Hepatocyte (in vitro differentiated cells): ENCODE results near the gene TMCO4. TPM values are rescaled to one million over a fixed set of nuclear protein-coding genes. Genes with fewer than 3 reads are reported as not detected.

ENCODE experiments used
- DNase-seq: peaks from one replicate; pipeline ENCODE4 v3.0.0-alpha.2; 2016; ENCODE audit warnings: low spot score
- H2AFZ ChIP-seq: fragments of 200-600 bp; sonication (generic); 2 replicates; pipeline ENCODE4 v1.6.0; 2016; ENCODE audit warnings: antibody characterized with exemption, mild to moderate bottlenecking
- H3K27ac ChIP-seq: fragments of 200-600 bp; sonication (generic); 2 replicates; pipeline ENCODE4 v1.5.1; 2016; ENCODE audit warnings: mild to moderate bottlenecking
- H3K27me3 ChIP-seq: fragments of 200-600 bp; sonication (generic); 2 replicates; pipeline ENCODE4 v1.6.1; 2016
- H3K36me3 ChIP-seq: fragments of 200-600 bp; sonication (generic); replicated peaks from 2 replicates; pipeline ENCODE4 v1.5.1; 2016; ENCODE audit warnings: low read depth; ENCODE audit not compliant: insufficient read depth
- H3K4me1 ChIP-seq: fragments of 200-600 bp; sonication (generic); 2 replicates; pipeline ENCODE4 v1.5.1; 2016; ENCODE audit warnings: mild to moderate bottlenecking, moderate library complexity; ENCODE audit not compliant: insufficient read depth
- H3K4me2 ChIP-seq: fragments of 200-600 bp; sonication (generic); 2 replicates; pipeline ENCODE4 v1.6.0; 2016
- H3K4me3 ChIP-seq: fragments of 200-600 bp; sonication (generic); 2 replicates; pipeline ENCODE4 v1.5.1; 2016; ENCODE audit warnings: mild to moderate bottlenecking
- H3K79me2 ChIP-seq: fragments of 200-600 bp; sonication (generic); 2 replicates; pipeline ENCODE4 v1.6.0; 2017; ENCODE audit warnings: mild to moderate bottlenecking
- H3K9me2 ChIP-seq: fragments of 200-600 bp; sonication (generic); replicated peaks from 2 replicates; pipeline ENCODE4 v1.6.0; 2017; ENCODE audit warnings: mild to moderate bottlenecking; ENCODE audit not compliant: insufficient read depth
- H3K9me3 ChIP-seq: fragments of 200-600 bp; sonication (generic); 2 replicates; pipeline ENCODE4 v1.5.1; 2016; ENCODE audit warnings: low read depth, mild to moderate bottlenecking
- H4K20me1 ChIP-seq: fragments of 200-600 bp; sonication (generic); 2 replicates; pipeline ENCODE4 v1.6.0; 2016; ENCODE audit warnings: mild to moderate bottlenecking; ENCODE audit not compliant: insufficient read depth, poor library complexity, severe bottlenecking
- EZH2 ChIP-seq: fragments of 200-600 bp; sonication (generic); IDR thresholded peaks from 2 replicates; pipeline ENCODE4 v1.6.1; 2016; ENCODE audit warnings: antibody characterized with exemption, mild to moderate bottlenecking, borderline replicate concordance
- EZH2phosphoT487 ChIP-seq: fragments of 200-600 bp; sonication (generic); IDR thresholded peaks from one replicate; pipeline ENCODE4 v1.6.1; 2018; ENCODE audit warnings: antibody characterized with exemption, mild to moderate bottlenecking, low read depth, moderate library complexity; ENCODE audit not compliant: unreplicated experiment, severe bottlenecking
- WGBS: methylation state at CpG from one replicate; pipeline ENCODE4 v1.1.6; 2016; ENCODE audit warnings: low lambda C conversion rate; ENCODE audit errors: missing lambda C conversion rate; 5-methylcytosine and 5-hydroxymethylcytosine counted together
- polyA plus RNA-seq: library from polyadenylated mRNA; unstranded; fragments of >200 nt; fragmentation: Nextera tagmentation; extraction: Ambion mirVana; gene quantifications from 2 replicates; pipeline ENCODE4 v1.2.1, GENCODE V29; 2016
- total RNA-seq: library from RNA; depleted of rRNA; stranded (reverse); fragments of >200 nt; gene quantifications from 2 replicates; pipeline ENCODE4 v1.2.3, GENCODE V29; 2014
- TF ChIP-seq, protein P1 (sequence below): fragments of 200-600 bp; sonication (generic); IDR thresholded peaks from 2 replicates; pipeline ENCODE4 v1.5.1; 2016; ENCODE audit warnings: antibody characterized with exemption, mild to moderate bottlenecking; ENCODE audit not compliant: poor library complexity

Gene TMCO4
- total and polyA plus RNA-seq, 2 experiments from 2014 or later = 8.7 to 13.0 TPM

DNA sequence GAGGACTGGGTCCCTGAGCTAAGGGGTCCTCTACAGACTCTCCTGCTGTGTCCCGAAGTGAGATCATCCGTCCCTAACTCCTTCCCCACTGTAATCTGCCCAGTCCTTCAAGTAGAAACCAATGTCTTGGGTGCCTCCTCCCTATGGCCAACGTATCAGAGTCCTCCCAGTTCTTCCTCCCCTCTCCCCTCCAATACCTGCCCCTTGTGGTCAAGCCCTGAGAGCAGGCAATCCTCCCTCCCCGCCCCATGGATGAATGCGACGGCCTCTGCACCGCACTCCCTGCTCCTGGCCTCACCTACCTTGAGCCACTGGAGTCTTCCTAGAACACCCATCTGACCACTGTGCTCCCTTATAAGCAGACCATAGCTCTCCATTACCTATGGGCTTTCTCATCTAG, 103.9 kb downstream of the TMCO4 start:
- WGBS = 87% methylated on average over 7 of the region's 7 CpGs
- no peaks in the 10 kb centered on the region for H3K27me3 ChIP-seq
- H3K9me3 ChIP-seq = no peaks in the 10 kb centered on the region
- no peaks in the 10 kb centered on the region for H3K36me3 ChIP-seq
- no peaks in the 10 kb centered on the region for H3K9me2 ChIP-seq
- DNase-seq = no peak
- H3K4me2 ChIP-seq = no peak overlapping the region
- H3K79me2 ChIP-seq = no peaks in the 10 kb centered on the region
- no peaks in the 10 kb centered on the region for H4K20me1 ChIP-seq
- no peaks in the 10 kb centered on the region for H3K4me1 ChIP-seq
- H2AFZ ChIP-seq = no peak overlapping the region
- TF ChIP-seq EZH2 (no peak), EZH2phosphoT487 (no peak)
- TF ChIP-seq, protein P1, sequence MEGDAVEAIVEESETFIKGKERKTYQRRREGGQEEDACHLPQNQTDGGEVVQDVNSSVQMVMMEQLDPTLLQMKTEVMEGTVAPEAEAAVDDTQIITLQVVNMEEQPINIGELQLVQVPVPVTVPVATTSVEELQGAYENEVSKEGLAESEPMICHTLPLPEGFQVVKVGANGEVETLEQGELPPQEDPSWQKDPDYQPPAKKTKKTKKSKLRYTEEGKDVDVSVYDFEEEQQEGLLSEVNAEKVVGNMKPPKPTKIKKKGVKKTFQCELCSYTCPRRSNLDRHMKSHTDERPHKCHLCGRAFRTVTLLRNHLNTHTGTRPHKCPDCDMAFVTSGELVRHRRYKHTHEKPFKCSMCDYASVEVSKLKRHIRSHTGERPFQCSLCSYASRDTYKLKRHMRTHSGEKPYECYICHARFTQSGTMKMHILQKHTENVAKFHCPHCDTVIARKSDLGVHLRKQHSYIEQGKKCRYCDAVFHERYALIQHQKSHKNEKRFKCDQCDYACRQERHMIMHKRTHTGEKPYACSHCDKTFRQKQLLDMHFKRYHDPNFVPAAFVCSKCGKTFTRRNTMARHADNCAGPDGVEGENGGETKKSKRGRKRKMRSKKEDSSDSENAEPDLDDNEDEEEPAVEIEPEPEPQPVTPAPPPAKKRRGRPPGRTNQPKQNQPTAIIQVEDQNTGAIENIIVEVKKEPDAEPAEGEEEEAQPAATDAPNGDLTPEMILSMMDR = no peak
- no peak overlapping the region for H3K27ac ChIP-seq
- no peak overlapping the region for H3K4me3 ChIP-seq

DNA sequence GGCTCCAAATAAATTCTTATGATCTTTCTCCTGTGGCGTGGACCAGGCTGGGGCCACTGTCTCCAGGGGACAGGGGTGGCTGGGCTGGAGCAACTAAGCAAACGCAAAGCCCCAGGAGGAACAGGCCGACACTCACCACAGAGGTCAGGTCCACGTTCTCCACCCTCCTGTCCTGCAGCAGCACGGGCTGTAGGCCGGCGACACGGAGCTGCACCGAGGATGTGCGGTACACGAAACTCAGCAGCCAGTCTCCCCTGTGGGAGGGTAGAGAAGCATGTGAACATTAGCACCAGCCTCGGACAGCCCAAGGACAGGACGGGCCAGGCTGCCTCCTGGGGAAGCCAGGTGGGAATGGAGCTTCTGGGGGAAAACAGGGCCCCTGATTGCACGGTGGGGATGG, 105.4 kb downstream of the TMCO4 start:
- Histone ChIP-seq H3K4me1 (no peaks in the 10 kb centered on the region), H3K9me3 (no peaks in the 10 kb centered on the region), H3K4me2 (no peak overlapping the region), H3K79me2 (no peaks in the 10 kb centered on the region), H3K27me3 (no peaks in the 10 kb centered on the region), H3K9me2 (no peaks in the 10 kb centered on the region), H3K4me3 (no peak overlapping the region), H2AFZ (no peak overlapping the region), H3K27ac (no peak overlapping the region), H4K20me1 (no peaks in the 10 kb centered on the region), H3K36me3 (no peaks in the 10 kb centered on the region)
- TF ChIP-seq EZH2 (no peak), EZH2phosphoT487 (no peak)
- TF ChIP-seq, protein P1 = no peak
- no peak for DNase-seq
- WGBS = 88% methylated on average over 14 of the region's 14 CpGs

DNA sequence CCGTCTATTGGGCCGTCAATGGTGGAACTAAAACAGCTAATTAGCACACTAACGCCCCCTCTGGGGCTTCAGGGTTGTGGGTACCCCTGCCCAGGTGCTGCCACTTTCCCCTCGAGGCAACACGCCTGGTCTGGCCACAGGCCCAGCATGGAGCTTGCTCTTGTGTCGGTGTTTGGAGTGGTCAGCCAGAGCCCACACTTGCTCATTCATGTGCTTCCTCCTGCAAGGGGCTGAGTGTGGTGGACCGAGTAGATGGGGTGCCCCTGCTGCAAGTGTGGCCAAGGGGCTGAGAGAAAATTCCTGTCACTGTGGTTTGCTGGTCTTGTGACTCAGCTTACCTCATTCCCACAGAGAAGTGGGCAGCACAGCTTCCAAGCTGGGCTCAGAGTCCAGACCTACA, 109.4 kb downstream of the TMCO4 start:
- no peaks in the 10 kb centered on the region for H3K4me1 ChIP-seq
- H3K36me3 ChIP-seq = no peaks in the 10 kb centered on the region
- no peak for DNase-seq
- H3K9me3 ChIP-seq = no peaks in the 10 kb centered on the region
- no peaks in the 10 kb centered on the region for H3K79me2 ChIP-seq
- 81% methylated on average over 7 of the region's 7 CpGs for WGBS
- H3K27me3 ChIP-seq = no peaks in the 10 kb centered on the region
- TF ChIP-seq, protein P1 = no peak
- no peak for TF ChIP-seq EZH2
- TF ChIP-seq EZH2phosphoT487 = no peak
- H4K20me1 ChIP-seq = no peaks in the 10 kb centered on the region
- H3K27ac ChIP-seq = no peak overlapping the region
- no peak overlapping the region for H2AFZ ChIP-seq
- no peaks in the 10 kb centered on the region for H3K9me2 ChIP-seq
- no peak overlapping the region for H3K4me2 ChIP-seq
- H3K4me3 ChIP-seq = no peak overlapping the region

DNA sequence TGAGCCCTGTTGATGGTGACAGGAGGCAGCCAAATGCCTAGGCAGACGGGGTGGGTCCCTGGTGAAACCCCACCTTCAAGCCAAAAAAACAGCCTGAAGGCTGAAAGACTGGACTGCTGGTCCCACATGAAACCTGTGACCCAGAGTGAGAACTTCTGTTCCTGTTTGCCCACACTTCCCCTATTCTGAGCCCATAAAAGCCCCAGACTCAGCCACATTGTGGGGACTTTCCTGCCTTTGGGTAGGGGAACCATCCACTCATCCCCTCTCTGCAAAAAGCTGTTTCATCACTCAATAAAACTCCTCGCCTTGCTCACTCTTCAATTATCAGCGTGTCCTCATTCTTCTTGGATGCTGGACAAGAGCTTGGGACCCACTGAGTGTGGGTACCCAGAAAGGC, 109.9 kb downstream of the TMCO4 start:
- TF ChIP-seq, protein P1 = no peak
- TF ChIP-seq EZH2 (no peak), EZH2phosphoT487 (no peak)
- Histone ChIP-seq H3K4me1 (no peaks in the 10 kb centered on the region), H3K4me3 (no peak overlapping the region), H3K4me2 (no peak overlapping the region), H3K36me3 (no peaks in the 10 kb centered on the region), H3K79me2 (no peaks in the 10 kb centered on the region), H3K27ac (no peak overlapping the region), H4K20me1 (no peaks in the 10 kb centered on the region), H3K27me3 (no peaks in the 10 kb centered on the region), H2AFZ (no peak overlapping the region), H3K9me2 (no peaks in the 10 kb centered on the region), H3K9me3 (no peaks in the 10 kb centered on the region)
- DNase-seq = no peak
- WGBS = 90% methylated on average over 3 of the region's 3 CpGs
